AG04449 (cell line): ENCODE data around the gene CLCN7.

Experiments used
- CTCF ChIA-PET: fragments of 350-600 bp; formaldehyde crosslinking; extraction: SDS; loops from one replicate; lab custom pipeline; 2021; ENCODE audit warnings: antibody characterized with exemption; lab: Yijun Ruan, JAX
- POLR2A ChIA-PET: fragments of 400-600, 350-600 bp; formaldehyde crosslinking; extraction: SDS; loops from one replicate; lab custom pipeline; 2020; ENCODE audit warnings: antibody characterized with exemption, inconsistent platforms; lab: Yijun Ruan, JAX
- DNase-seq: peaks from one replicate; pipeline ENCODE4 v3.0.0-alpha.2; 2010; ENCODE audit warnings: low read depth, low spot score
- H3K4me3 ChIP-seq: 2 replicates; pipeline ENCODE4 v1.5.1; 2011; ENCODE audit warnings: low read depth, mild to moderate bottlenecking, control low read depth, low read length
- TF ChIP-seq, protein P1 (sequence below): IDR thresholded peaks from one replicate; pipeline ENCODE4 v1.5.1; 2011; ENCODE audit warnings: mild to moderate bottlenecking, moderate library complexity, low read length, control low read depth, inconsistent platforms; ENCODE audit not compliant: insufficient read depth; ENCODE audit errors: missing control alignments

The CLCN7 gene

DNA sequence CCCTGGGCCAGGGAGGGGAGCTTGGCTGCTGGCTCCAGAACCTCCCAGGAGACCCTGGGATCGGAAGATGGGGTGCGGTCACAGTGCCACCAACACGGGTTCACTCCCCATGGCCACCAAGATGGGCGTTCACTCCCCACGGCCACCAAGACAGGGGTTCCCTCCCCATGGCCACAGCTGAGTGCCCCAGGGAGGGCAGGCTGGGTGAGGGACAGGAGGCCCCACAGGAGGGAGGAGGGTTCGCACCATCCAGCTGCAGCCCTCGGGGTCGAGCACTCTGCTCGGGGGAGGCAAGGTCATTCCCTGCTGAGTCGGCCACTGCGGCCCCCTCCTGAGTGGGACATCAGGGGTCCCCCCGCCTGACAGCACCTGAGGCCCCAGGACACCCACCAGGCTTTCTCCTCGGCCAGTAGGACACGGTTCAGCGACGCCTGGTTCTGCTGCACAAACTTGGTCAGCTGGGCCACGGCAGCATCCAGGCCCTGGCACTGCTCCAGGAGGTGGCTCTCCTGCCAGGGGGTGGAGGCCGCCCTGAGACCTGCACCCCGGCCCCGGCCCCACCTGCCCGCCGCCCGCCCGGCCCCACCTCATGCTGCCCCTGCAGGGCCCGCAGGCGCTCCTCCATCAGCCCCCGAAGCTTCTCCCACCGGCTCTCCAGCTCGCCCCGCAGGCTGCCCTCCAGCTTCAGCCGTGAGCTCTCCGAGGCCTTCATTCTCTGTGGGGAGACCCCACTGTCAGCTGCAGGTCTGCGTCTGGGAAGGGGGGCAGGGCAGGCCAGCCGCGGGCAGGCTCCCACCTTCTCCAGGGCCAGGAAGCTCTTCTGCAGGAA is 36.4 kb downstream of the CLCN7 start:
- no peak for DNase-seq
- CTCF ChIA-PET, result interaction anchor here (1.8 kb wide), 1 partner anchor 10 kb away, joined by 5 read pairs; no protein-coding TSS in a partner anchor
- TF ChIP-seq, protein P1, sequence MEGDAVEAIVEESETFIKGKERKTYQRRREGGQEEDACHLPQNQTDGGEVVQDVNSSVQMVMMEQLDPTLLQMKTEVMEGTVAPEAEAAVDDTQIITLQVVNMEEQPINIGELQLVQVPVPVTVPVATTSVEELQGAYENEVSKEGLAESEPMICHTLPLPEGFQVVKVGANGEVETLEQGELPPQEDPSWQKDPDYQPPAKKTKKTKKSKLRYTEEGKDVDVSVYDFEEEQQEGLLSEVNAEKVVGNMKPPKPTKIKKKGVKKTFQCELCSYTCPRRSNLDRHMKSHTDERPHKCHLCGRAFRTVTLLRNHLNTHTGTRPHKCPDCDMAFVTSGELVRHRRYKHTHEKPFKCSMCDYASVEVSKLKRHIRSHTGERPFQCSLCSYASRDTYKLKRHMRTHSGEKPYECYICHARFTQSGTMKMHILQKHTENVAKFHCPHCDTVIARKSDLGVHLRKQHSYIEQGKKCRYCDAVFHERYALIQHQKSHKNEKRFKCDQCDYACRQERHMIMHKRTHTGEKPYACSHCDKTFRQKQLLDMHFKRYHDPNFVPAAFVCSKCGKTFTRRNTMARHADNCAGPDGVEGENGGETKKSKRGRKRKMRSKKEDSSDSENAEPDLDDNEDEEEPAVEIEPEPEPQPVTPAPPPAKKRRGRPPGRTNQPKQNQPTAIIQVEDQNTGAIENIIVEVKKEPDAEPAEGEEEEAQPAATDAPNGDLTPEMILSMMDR, result no peak
- H3K4me3 ChIP-seq, result no peak overlapping the region
- POLR2A ChIA-PET, result interaction anchor here (1.3 kb wide), 1 partner anchor 18 kb away, joined by 5 read pairs; the partner anchor contains the start of gene UQCC4

DNA sequence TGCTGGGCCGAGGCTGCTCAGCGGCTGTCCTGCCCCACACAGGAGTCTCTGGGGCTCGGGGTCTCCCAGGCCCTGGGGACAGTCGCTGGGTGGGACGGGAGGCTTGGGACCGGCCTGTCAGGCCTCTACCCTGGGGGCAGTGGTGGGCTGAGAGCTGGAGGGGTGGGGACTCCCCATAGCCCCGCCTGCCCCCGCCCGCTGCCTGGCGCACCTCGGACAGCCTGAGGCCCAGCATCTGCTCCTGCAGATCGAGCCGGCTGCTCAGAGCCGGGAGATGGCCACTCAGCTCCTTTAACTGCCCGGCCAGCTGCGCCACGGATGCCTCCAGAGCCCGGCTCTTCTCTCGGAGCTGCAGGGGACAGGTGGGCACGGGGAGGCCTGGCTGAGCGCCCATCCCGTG is 37.2 kb downstream of the CLCN7 start:
- no peak for DNase-seq
- CTCF ChIA-PET, result interaction anchor here (1.8 kb wide), 1 partner anchor 9 kb away, joined by 5 read pairs; no protein-coding TSS in a partner anchor
- POLR2A ChIA-PET, result interaction anchor here (1.3 kb wide), 1 partner anchor 17 kb away, joined by 5 read pairs; the partner anchor contains the start of gene UQCC4

DNA sequence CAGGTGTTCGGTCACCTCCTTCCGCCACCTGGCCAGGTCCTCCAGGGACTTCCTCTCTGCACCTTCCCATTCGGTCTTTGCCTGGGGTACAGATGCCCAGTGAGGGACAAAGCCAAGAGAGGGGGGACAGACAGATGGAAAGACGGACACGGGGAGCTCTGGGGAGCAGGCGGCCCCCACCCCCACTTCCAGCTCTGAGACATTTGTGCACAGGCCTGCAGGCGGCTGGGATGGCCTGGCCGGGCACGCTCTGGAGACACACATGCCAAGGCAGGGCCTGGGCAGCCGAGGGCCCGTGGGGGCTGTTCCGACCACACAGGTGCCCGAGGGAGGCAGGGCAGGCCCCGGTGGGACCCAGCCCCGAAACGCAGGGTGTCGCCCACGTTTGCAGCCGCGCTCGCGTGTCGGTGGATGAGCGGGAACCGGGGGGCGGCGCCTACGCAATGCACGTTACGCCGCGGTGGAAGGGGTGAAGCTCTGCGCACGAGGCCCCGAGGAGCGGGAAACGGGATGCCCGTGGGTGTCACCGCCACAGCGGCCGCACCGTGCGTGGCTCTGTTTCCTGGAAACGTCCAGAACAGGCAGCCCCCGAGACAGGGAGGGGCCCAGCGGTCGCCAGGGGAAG is 38.0 kb downstream of the CLCN7 start:
- no peak overlapping the region for H3K4me3 ChIP-seq
- POLR2A ChIA-PET, result no interaction called here
- CTCF ChIA-PET, result no interaction called here
- TF ChIP-seq, protein P1, result no peak
- DNase-seq, result no peak

More for the DNA sequence above, 37.2 kb downstream of the CLCN7 start:
- TF ChIP-seq, protein P1, result no peak
- no peak overlapping the region for H3K4me3 ChIP-seq

DNA sequence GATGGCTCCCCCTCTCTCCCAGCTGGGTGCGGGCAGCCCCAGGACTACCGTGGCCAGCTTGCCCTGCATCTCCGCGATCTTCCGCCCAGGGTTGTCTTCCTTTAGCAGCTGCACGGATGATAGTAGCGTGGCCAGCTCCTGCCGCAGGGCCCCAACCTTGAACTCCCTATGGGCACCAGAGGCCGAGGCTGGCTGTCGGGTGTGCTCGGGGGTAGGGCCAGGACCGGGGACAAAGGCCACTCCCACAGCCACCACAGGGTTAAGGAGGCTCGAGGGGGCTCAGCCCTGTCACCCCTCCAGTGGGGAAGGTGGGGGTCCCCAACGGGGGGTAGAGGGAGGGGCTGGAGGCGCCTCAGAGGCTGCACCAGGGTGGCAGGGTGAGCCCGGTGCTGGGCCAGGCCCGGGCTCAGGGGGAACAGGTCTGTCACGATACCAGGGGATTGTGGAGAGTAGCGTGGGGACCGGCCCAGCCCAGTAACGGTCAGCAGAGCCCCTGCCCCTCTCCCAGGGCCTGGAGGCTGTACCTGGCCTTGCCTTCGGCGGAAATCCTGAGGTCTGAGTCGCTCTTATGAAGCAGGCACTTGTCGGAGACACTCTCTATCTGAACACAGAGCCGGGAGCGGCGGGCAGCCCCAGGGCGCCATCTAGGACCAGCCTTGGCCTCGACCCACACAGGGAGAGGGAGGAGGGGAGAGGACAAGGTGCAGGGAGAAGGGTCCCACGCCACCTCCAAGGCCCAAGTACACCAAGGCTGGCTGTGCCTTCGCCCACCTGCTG is 38.7 kb downstream of the CLCN7 start:
- POLR2A ChIA-PET, result no interaction called here
- TF ChIP-seq, protein P1, result no peak
- no peak overlapping the region for H3K4me3 ChIP-seq
- no peak for DNase-seq
- CTCF ChIA-PET, result no interaction called here

DNA sequence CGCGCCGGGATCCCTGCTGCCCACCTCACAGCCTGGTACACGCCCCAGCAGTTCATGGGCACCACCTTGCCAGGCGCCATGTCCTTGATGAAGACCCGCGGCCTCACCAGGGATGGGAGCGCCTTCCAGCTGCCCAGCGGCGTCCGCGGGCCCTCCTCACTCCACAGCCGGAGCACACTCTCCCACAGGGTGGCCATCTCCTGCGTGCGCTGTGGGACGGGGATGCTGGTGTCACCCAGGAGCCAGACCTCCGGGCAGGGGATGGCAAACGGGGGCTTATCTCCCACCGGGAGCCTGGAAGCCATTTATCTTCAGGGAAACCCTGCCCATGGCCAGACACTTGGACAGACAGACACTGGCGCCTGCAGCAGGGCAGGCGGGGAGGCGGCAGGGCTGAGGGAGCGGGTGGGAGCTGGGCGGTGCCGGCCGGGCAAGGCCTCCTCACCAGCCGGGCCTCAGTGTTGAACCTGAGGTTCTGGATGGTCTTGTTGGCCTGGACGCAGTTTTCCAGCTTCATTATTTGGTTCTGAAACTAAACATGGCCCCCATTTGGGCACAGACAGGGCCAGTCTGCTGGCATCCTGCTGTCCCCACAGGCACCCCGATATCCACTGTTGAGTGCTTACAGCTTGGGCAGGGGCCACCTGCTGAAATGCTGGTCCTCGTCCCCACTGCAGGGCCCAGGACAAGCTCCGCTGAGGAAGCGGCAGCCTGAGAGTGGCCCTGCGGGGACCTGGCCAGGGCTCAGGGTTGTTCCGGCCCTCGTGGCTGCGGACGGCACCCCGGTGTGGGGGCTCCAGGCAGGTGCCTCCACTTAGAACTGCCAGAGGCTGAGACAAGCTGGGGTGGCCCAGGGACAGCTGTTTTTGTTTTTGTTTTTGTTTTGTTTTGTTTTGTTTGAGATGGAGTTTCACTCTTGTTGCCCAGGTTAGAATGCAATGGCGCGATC is 39.9 kb downstream of the CLCN7 start:
- ChIA-PET POLR2A (no interaction called here), CTCF (no interaction called here)
- TF ChIP-seq, protein P1, result no peak
- no peak for DNase-seq
- no peak overlapping the region for H3K4me3 ChIP-seq
